Karpas-422 (cell line): Measurements from ENCODE around the gene C1orf115. TPM values are rescaled to one million over a fixed set of nuclear protein-coding genes. Genes with fewer than 3 reads are reported as not detected.
"Not testable (repeated sequence)": the region's sequence is repeated elsewhere in the genome, so short reads cannot be mapped to it uniquely, and the experiment has no call there.

Source experiments
- DNase-seq: peaks from one replicate; pipeline ENCODE4 v3.0.0-alpha.2; 2015
- H2AFZ ChIP-seq: fragments of 200-600 bp; sonication (generic); 2 replicates; pipeline ENCODE4 v1.6.1; 2014; ENCODE audit warnings: antibody characterized with exemption, low read length, mixed read lengths
- H3K27ac ChIP-seq: fragments of 200-600 bp; sonication (generic); 2 replicates; pipeline ENCODE4 v1.5.1; 2014; ENCODE audit warnings: mild to moderate bottlenecking, low read length, moderate library complexity
- H3K27me3 ChIP-seq: fragments of 200-600 bp; sonication (generic); 2 replicates; pipeline ENCODE4 v1.6.1; 2014; ENCODE audit warnings: low read length, mixed read lengths
- H3K36me3 ChIP-seq: fragments of 200-600 bp; sonication (generic); 2 replicates; pipeline ENCODE4 v1.6.1; 2014; ENCODE audit warnings: low read length, mixed read lengths; ENCODE audit not compliant: insufficient read depth
- H3K4me1 ChIP-seq: fragments of 200-600 bp; sonication (generic); 2 replicates; pipeline ENCODE4 v1.6.1; 2014; ENCODE audit warnings: mild to moderate bottlenecking, low read length, mixed read lengths
- H3K4me2 ChIP-seq: fragments of 200-600 bp; sonication (generic); 2 replicates; pipeline ENCODE4 v1.6.1; 2014; ENCODE audit warnings: low read length, low read depth, mild to moderate bottlenecking; ENCODE audit not compliant: poor library complexity, severe bottlenecking
- H3K4me3 ChIP-seq: fragments of 200-600 bp; sonication (generic); 2 replicates; pipeline ENCODE4 v1.5.1; 2014; ENCODE audit warnings: mild to moderate bottlenecking, antibody characterized with exemption, low read length, mixed read lengths
- H3K79me2 ChIP-seq: fragments of 200-600 bp; sonication (generic); 2 replicates; pipeline ENCODE4 v1.6.1; 2014; ENCODE audit warnings: mild to moderate bottlenecking, low read length, mixed read lengths
- H3K9ac ChIP-seq: fragments of 200-600 bp; sonication (generic); 2 replicates; pipeline ENCODE4 v1.6.0; 2014; ENCODE audit warnings: low read length
- H3K9me2 ChIP-seq: fragments of 200-600 bp; sonication (generic), shearing (Covaris generic); replicated peaks from 2 replicates; pipeline ENCODE4 v1.6.0; 2014; ENCODE audit warnings: mild to moderate bottlenecking, low read length, moderate library complexity; ENCODE audit not compliant: insufficient read depth
- H3K9me3 ChIP-seq: fragments of 300-700, 200-600 bp; sonication (generic); 2 replicates; pipeline ENCODE4 v1.6.1; 2014; ENCODE audit warnings: low read length, mixed read lengths
- H4K20me1 ChIP-seq: fragments of 200-600 bp; sonication (generic); 2 replicates; pipeline ENCODE4 v1.6.1; 2014; ENCODE audit warnings: mild to moderate bottlenecking, antibody characterized with exemption, low read length, low read depth; ENCODE audit not compliant: insufficient read depth
- total RNA-seq: library from RNA; depleted of rRNA; stranded (reverse); fragments of >200 nt; shearing (Covaris generic); gene quantifications from 2 replicates; pipeline ENCODE4 v1.2.3, GENCODE V29; 2014; ENCODE audit warnings: low replicate concordance

The C1orf115 gene
- total RNA-seq, 1 experiment from 2014 or later = not detected

DNA sequence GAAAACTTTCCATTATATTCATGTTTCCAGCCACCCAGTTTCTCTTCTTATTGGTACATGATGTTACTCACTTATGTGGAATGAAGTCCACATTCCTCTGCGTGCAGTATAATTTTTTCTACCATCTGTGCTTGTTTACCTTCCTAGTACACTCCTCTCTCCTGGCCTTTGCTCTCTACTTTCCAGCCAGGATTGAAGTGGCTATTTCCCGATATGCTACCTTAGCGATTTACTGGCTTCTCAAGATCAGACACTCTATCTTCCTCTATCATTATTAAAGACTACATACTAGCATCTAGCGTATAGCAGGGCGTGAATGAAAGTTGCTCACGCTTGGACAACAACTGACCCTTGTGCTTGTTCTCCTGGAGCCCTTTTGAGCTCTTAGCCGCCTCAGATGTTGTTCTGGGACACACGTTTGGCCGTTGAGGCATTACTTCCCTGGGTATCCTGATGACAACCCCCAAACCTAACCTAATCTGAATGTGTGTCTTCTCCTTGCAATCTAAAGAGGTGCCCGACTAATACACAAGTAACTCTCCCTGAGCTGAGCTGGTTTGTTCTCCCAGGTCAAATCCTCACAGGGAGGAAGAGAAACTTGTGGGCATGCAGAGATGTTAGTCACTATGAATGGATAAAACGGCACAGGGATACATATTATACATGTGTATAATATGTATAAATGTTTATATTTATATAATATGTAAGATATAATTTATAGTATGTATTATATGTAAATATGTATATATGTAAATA lies 44.6 kb downstream of the C1orf115 start:
- Histone ChIP-seq H3K4me2 (no peak overlapping the region), H3K9me3 (no peaks in the 10 kb centered on the region), H3K9me2 (no peaks in the 10 kb centered on the region), H3K9ac (no peak overlapping the region), H3K27me3 (no peaks in the 10 kb centered on the region), H3K4me3 (no peak overlapping the region), H3K36me3 (no peaks in the 10 kb centered on the region), H2AFZ (no peak overlapping the region), H3K27ac (no peak overlapping the region), H3K79me2 (no peaks in the 10 kb centered on the region), H4K20me1 (no peaks in the 10 kb centered on the region), H3K4me1 (peaks cover 32% of the 10 kb centered on the region)
- DNase-seq = no peak

DNA sequence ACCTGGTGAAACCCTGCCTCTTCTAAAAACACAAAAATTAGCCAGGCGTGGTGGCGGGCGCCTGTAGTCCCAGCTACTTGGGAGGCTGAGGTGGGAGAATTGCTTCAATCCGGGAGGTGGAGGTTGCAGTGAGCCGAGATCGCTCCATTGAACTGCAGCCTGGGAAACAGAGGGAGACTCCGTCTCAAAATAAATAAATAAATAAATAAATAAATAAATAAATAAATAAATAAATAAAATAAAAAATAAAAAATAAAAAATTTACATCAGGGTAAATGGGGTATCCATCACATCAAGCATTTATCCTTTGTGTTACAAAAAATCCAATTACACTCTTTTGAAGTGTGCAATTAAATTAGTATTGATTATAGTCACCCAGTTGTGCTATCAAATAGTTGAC lies 46.1 kb downstream of the C1orf115 start:
- H3K4me2 ChIP-seq, H4K20me1 ChIP-seq, H3K27me3 ChIP-seq, H2AFZ ChIP-seq, H3K9ac ChIP-seq, H3K27ac ChIP-seq, DNase-seq, H3K4me3 ChIP-seq, H3K9me2 ChIP-seq, H3K36me3 ChIP-seq, H3K9me3 ChIP-seq, H3K79me2 ChIP-seq: not testable (repeated sequence)
- H3K4me1 ChIP-seq = peaks cover 28% of the 10 kb centered on the region

DNA sequence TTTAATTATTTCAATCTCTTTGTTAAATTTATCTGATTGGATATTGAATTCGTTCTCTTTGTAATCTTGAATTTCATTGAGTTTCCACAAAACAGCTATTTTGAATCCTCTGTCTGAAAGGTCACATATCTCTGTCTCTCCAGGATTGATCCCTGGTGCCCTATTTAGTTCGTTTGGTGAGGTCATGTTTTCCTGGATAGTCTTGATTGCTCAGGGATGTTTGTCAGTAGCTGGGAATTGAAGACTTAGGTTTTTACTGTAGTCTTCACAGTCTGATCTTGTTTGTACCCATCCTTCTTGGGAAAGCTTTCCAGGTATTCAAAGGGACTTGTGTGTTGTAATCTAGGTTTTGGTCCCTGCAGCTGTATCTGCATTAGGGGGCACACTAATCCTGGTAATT lies 51.2 kb downstream of the C1orf115 start:
- Histone ChIP-seq H3K9me2 (no peaks in the 10 kb centered on the region), H3K27me3 (no peaks in the 10 kb centered on the region), H3K4me1 (peaks cover 14% of the 10 kb centered on the region), H4K20me1 (no peaks in the 10 kb centered on the region), H3K9ac (no peak overlapping the region), H3K79me2 (no peaks in the 10 kb centered on the region), H3K36me3 (no peaks in the 10 kb centered on the region), H3K4me3 (no peak overlapping the region), H3K9me3 (no peaks in the 10 kb centered on the region), H2AFZ (no peak overlapping the region), H3K4me2 (no peak overlapping the region), H3K27ac (no peak overlapping the region)
- DNase-seq = no peak

DNA sequence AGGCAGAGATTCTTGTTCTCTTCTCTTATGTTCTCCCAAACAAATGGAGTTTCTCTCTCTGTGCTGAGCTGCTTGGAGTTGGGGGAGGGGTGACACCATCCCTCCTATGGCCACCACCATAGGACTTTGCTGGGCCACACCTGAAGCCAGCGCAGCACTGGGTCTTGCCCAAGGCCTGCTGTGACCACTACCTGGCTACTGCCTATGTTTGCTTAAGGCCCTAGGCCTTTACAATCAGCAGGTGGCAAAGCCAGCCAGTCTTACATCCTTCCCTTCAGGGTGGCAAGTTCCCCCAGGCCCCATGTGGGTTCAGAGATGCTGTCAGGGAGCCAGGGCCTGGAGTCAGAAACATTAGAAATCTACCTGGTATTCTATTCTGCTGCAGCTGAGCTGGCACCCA lies 51.7 kb downstream of the C1orf115 start:
- Histone ChIP-seq H4K20me1 (no peaks in the 10 kb centered on the region), H3K9ac (no peak overlapping the region), H3K4me1 (peaks cover 10% of the 10 kb centered on the region), H3K9me3 (no peaks in the 10 kb centered on the region), H3K4me2 (no peak overlapping the region), H3K9me2 (no peaks in the 10 kb centered on the region), H3K79me2 (no peaks in the 10 kb centered on the region), H2AFZ (no peak overlapping the region), H3K36me3 (no peaks in the 10 kb centered on the region), H3K27me3 (no peaks in the 10 kb centered on the region), H3K27ac (no peak overlapping the region), H3K4me3 (no peak overlapping the region)
- no peak for DNase-seq

DNA sequence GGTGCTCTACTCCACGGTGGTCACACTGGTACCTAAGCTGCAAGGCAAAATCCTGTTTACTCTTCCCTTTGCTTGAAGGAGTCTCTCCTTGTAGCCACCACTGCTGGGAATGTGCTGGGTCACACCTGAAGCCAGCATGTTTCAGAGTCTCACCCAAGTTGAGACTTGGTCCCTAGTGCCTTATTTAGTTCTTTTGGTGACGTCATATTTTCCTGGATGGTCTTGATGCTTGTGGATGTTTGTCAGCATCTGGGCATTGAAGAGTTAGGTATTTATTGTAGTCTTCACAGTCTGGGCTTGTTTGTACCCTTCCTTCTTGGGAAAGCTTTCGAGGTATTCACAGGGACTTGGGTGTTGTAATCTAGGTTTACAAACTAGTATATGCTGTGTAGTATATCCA lies 52.4 kb downstream of the C1orf115 start:
- H4K20me1 ChIP-seq = no peaks in the 10 kb centered on the region
- no peak overlapping the region for H2AFZ ChIP-seq
- H3K9me3 ChIP-seq = no peaks in the 10 kb centered on the region
- DNase-seq = no peak
- no peak overlapping the region for H3K27ac ChIP-seq
- H3K4me2 ChIP-seq = no peak overlapping the region
- no peaks in the 10 kb centered on the region for H3K9me2 ChIP-seq
- peaks cover 3% of the 10 kb centered on the region for H3K4me1 ChIP-seq
- no peaks in the 10 kb centered on the region for H3K27me3 ChIP-seq
- no peaks in the 10 kb centered on the region for H3K79me2 ChIP-seq
- H3K4me3 ChIP-seq = no peak overlapping the region
- H3K9ac ChIP-seq = no peak overlapping the region
- H3K36me3 ChIP-seq = no peaks in the 10 kb centered on the region

DNA sequence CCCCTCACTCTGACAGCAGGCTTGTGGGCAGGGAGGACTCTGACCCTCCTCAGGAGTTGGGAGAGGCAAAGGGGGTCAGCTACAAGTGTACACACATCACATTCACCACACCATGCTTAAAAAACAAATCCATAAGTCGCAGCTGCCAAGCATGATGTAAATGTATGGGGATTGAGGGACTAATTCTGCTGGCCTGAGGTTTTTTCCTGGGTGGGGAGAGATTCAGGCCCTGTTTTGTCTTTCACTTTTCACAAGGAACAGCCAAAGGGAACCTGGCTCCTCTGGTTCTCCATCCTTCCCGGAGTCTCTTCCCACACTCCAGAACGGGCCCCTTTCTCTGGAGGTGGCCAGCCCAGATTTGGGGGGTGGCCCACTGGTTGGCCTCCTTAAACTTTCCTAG lies 56.7 kb downstream of the C1orf115 start:
- Histone ChIP-seq H2AFZ (no peak overlapping the region), H3K36me3 (no peaks in the 10 kb centered on the region), H3K27ac (no peak overlapping the region), H4K20me1 (no peaks in the 10 kb centered on the region), H3K4me3 (no peak overlapping the region), H3K9me2 (no peaks in the 10 kb centered on the region), H3K4me2 (no peak overlapping the region), H3K9ac (no peak overlapping the region), H3K4me1 (no peaks in the 10 kb centered on the region), H3K27me3 (no peaks in the 10 kb centered on the region), H3K9me3 (no peaks in the 10 kb centered on the region), H3K79me2 (no peaks in the 10 kb centered on the region)
- no peak for DNase-seq

DNA sequence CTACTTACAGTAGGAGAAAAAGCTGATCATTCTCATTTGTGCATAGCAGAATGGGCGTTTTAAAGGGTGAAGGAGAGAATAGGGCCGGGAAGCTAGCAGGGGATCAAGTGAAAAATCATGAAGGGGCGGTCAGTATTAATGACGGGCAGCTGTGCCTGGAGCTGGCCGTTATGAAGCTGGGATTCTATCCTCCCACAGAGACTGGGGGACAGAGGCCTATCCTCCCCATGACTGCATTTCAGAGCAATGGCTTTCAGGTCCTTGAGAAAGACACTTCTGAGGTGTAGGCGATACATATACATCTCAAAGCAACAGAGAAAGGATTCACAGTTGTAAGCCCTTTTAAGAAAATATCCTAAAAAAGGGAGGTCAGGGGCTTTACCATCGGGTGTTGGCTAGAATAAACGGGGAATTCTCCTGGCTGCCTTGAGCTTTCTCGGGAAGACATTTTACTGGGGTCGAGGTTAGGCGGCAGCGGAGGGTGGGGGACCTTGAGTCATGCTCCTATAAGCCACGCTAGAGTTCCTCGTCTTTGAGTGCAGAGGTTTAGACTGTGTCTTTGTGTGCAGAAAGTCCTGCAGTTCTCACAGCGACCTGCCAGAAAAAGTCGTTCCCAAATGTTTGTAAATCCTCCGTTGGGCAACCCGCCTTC lies 57.4 kb downstream of the C1orf115 start:
- Histone ChIP-seq H3K79me2 (no peaks in the 10 kb centered on the region), H3K4me3 (no peak overlapping the region), H4K20me1 (no peaks in the 10 kb centered on the region), H3K36me3 (no peaks in the 10 kb centered on the region), H3K27me3 (no peaks in the 10 kb centered on the region), H3K27ac (no peak overlapping the region), H3K9ac (no peak overlapping the region), H3K9me2 (no peaks in the 10 kb centered on the region), H3K9me3 (no peaks in the 10 kb centered on the region), H3K4me2 (no peak overlapping the region), H3K4me1 (no peaks in the 10 kb centered on the region), H2AFZ (no peak overlapping the region)
- DNase-seq = no peak

DNA sequence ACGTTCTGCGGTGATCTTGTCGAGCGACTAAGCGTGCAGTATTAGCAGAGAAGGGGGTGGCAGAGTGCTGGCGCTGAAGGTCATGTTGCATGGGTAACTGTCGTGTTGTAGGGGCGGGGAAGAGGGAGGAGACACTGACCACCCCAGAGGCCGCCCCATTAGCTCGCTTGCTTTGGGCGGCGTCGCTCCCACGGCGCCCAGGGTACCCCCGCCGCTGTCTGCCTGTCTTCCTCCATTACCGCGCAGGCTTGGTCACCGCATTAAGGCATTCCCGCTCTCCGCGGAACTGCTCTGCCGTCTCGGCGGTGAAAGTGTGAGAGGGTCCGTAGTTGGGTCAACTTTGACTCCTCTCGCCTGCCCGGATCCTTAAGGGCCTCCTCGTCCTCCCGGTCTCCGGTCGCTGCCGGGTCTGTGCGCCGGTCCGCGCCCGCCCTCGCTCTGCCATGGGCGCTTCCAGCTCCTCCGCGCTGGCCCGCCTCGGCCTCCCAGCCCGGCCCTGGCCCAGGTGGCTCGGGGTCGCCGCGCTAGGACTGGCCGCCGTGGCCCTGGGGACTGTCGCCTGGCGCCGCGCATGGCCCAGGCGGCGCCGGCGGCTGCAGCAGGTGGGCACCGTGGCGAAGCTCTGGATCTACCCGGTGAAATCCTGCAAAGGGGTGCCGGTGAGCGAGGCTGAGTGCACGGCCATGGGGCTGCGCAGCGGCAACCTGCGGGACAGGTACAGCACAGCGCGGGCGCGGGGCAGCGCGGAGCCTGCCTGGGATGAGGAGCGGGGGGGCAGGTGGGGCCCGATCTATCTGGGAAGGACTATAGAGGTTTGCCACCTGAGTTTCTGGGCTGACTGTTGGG lies 58.1 kb downstream of the C1orf115 start, which contains the start of gene MTARC2:
TSS of gene MTARC2 (plus strand) at position 234 of the 846 bp plus-strand sequence. CDS start at position 444, 210 bp downstream.
- Histone ChIP-seq H3K79me2 (no peaks in the 10 kb centered on the region), H3K9me3 (no peaks in the 10 kb centered on the region), H2AFZ (no peak within 1 kb of the TSS), H3K4me3 (no peak within 1 kb of the TSS), H3K27me3 (no peaks in the 10 kb centered on the region), H3K27ac (no peak within 1 kb of the TSS), H3K9me2 (no peaks in the 10 kb centered on the region), H3K9ac (no peak within 1 kb of the TSS), H3K4me2 (no peak within 1 kb of the TSS), H3K4me1 (no peaks in the 10 kb centered on the region), H4K20me1 (no peaks in the 10 kb centered on the region), H3K36me3 (no peaks in the 10 kb centered on the region)
- DNase-seq = no peak
